DMS53 (cell line): ENCODE results near the gene SVEP1.

Experiments used
- DNase-seq: peaks from one replicate; lab custom pipeline; 2025; lab: John Stamatoyannopoulos, UW

The SVEP1 gene

DNA sequence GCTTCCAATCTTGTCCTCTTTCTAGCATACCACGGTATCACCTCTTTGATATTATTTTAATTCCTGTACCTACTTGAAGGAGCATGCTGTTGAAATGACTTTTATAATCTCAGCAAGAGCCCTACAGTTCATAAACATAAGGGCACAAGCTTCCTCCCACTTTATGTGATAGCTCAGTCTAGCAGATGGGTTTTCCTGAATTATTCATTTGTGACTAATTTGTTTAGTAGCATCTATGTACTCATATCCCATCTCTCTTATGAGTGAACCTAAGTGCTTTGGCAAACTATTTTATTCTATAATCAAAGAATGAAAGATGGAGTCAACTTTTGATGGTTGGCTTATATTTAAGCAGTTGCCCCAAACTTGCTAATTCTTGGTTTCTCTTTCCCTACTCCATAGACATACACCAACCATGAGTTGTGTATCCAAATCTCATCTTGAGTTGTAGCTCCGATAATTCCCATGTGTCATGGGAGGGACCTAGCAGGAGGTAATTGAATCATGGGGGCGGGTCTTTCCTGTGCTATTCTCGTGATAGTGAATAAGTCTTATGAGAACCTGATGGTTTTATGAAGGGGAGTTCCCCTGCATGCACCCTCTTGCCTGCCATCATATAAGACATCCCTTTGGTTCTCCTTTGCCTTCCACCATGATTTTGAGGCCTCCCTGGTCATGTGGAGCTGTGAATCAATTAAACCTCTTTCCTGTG is 259.6 kb downstream of the SVEP1 start:
- no peak for DNase-seq

DNA sequence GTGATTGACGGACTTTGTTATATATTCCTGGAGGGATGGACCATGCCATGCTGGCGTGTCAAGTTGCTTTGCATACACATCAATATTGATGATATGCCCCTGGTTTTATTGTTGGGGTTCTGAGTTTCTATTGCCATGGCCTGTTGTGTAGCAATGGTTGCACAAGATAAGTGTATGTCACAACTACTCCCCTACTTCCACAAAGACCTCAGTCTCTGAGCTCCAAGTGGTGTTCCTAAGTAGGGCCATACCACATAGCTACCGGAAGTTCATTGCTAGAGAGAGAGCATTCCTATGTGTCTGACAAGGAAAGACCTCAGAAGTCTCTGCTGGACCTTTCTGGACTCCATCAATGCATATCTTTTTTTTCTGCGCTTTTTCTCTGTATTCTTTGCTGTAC is 261.6 kb downstream of the SVEP1 start:
- DNase-seq: no peak

DNA sequence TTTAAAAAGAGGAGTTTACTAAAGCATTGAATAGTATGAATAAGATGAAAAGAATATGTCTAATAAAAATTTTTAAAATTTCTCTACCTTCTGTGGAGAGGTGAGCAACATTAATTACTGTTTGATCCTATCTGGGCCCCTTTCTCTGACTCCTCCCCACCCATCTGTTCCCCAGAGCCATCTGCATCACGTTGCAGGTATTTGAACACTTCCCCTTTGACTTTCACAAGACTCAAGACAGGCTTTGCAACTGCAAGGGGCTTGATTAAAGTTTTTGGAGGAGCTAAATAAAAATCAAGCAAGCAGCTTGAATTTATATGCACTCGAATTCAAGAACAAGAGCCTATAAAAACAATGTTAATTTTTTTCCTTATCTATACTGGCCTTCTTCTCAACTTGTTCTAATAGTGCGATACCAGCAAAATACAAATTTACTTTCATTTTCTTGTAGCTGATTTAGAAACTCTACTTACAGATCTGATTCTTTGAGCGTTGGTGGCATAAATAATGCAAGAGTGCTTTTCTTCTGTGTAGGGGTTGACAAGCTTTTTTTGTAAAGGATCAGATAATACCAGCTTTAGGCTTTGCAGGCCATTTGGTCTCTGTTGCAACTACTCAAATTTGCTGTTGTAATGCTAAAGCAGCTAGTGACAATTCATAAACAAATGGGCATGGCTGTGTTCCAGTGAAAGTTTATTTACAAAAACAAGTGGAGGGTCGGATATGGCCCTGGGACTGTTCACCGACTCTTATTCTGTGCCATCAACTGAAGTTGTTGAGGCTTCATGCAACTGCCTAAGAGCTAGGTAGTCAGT is 263.1 kb downstream of the SVEP1 start:
- no peak for DNase-seq
